HepG2 (cell line): ENCODE measurements around the gene HNRNPUL1.

Source experiments
- CCAR2 ChIP-seq: fragments of 200-400 bp; formaldehyde crosslinking; optimal IDR thresholded peaks from 2 replicates; pipeline ENCODE3; 2018; ENCODE audit warnings: low read depth, mild to moderate bottlenecking, low read length, moderate library complexity
- HOXA7 ChIP-seq: sonication (generic); formaldehyde crosslinking; IDR thresholded peaks from 2 replicates; pipeline ENCODE4 v1.8.1; 2022; ENCODE audit warnings: mild to moderate bottlenecking, missing genetic modification reagents, moderate library complexity
- POLR2AphosphoS5 ChIP-seq: IDR thresholded peaks from 2 replicates; pipeline ENCODE4 v1.6.1; 2012; ENCODE audit warnings: low read depth, low read length
- SMAD1 ChIP-seq: sonication (generic); formaldehyde crosslinking; IDR thresholded peaks from 2 replicates; pipeline ENCODE4 v1.4.0; 2020; ENCODE audit warnings: missing genetic modification reagents, low read depth, mild to moderate bottlenecking, borderline replicate concordance
- SP1 ChIP-seq, 2 experiments: fragments of 450-650 bp in 1 of 2; sonication (generic) in 1 of 2; formaldehyde crosslinking in 1 of 2; IDR thresholded peaks; 2 replicates each; pipeline versions ENCODE4 v1.4.0 to v1.6.1; 2016 to 2020; ENCODE audit warnings: missing genetic modification reagents in 1 of 2
- ZNF234 ChIP-seq: sonication (generic); formaldehyde crosslinking; conservative IDR thresholded peaks from 2 replicates; pipeline ENCODE4 v1.5.1; 2020; ENCODE audit warnings: mild to moderate bottlenecking, missing genetic modification reagents
- TF ChIP-seq, protein P1 (sequence below): sonication (generic); formaldehyde crosslinking; IDR thresholded peaks from 2 replicates; pipeline ENCODE4 v1.9.0; 2021; ENCODE audit warnings: missing genetic modification reagents, borderline replicate concordance
- TF ChIP-seq, protein P2 (sequence below): sonication (generic); formaldehyde crosslinking; IDR thresholded peaks from 2 replicates; pipeline ENCODE4 v1.5.0; 2020; ENCODE audit warnings: mild to moderate bottlenecking, missing genetic modification reagents, moderate library complexity
- TF ChIP-seq, protein P3 (sequence below): sonication (generic); formaldehyde crosslinking; IDR thresholded peaks from 2 replicates; pipeline ENCODE4 v1.5.0; 2020; ENCODE audit warnings: missing genetic modification reagents

DNA sequence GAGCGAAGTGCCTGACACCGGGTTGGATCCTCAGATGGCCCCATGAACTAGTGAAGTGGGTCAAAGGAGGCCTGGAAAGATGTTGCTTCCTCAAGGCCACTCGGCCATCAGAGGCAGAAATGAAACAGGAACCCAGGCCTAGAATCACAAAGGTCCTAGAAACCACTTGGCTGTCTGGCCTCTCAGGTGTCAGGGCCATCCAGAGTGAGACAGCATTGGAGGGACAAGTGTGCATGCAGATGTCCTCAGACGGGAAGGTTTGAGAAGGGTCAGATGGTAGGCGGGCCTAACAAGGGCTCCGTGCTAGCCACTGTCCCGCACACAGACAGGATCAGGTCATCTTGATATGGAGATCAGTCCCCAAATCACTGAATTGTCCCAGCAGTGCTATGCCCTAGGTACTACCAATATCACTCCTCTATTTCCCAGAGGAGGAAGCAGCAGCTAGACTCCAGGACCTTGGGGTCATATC is 60.1 kb downstream of the HNRNPUL1 start:
- TF ChIP-seq, protein P1, sequence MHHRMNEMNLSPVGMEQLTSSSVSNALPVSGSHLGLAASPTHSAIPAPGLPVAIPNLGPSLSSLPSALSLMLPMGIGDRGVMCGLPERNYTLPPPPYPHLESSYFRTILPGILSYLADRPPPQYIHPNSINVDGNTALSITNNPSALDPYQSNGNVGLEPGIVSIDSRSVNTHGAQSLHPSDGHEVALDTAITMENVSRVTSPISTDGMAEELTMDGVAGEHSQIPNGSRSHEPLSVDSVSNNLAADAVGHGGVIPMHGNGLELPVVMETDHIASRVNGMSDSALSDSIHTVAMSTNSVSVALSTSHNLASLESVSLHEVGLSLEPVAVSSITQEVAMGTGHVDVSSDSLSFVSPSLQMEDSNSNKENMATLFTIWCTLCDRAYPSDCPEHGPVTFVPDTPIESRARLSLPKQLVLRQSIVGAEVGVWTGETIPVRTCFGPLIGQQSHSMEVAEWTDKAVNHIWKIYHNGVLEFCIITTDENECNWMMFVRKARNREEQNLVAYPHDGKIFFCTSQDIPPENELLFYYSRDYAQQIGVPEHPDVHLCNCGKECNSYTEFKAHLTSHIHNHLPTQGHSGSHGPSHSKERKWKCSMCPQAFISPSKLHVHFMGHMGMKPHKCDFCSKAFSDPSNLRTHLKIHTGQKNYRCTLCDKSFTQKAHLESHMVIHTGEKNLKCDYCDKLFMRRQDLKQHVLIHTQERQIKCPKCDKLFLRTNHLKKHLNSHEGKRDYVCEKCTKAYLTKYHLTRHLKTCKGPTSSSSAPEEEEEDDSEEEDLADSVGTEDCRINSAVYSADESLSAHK (CRISPR knock-in tag): no peak
- TF ChIP-seq, protein P2, sequence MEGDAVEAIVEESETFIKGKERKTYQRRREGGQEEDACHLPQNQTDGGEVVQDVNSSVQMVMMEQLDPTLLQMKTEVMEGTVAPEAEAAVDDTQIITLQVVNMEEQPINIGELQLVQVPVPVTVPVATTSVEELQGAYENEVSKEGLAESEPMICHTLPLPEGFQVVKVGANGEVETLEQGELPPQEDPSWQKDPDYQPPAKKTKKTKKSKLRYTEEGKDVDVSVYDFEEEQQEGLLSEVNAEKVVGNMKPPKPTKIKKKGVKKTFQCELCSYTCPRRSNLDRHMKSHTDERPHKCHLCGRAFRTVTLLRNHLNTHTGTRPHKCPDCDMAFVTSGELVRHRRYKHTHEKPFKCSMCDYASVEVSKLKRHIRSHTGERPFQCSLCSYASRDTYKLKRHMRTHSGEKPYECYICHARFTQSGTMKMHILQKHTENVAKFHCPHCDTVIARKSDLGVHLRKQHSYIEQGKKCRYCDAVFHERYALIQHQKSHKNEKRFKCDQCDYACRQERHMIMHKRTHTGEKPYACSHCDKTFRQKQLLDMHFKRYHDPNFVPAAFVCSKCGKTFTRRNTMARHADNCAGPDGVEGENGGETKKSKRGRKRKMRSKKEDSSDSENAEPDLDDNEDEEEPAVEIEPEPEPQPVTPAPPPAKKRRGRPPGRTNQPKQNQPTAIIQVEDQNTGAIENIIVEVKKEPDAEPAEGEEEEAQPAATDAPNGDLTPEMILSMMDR (CRISPR knock-in tag): no peak
- TF ChIP-seq, protein P3, sequence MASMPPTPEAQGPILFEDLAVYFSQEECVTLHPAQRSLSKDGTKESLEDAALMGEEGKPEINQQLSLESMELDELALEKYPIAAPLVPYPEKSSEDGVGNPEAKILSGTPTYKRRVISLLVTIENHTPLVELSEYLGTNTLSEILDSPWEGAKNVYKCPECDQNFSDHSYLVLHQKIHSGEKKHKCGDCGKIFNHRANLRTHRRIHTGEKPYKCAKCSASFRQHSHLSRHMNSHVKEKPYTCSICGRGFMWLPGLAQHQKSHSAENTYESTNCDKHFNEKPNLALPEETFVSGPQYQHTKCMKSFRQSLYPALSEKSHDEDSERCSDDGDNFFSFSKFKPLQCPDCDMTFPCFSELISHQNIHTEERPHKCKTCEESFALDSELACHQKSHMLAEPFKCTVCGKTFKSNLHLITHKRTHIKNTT (CRISPR knock-in tag): no peak
- no peak for TF ChIP-seq SP1 (IDR thresholded peaks at IDR 0.05)
- no peak for TF ChIP-seq SP1 (CRISPR knock-in tag; IDR thresholded peaks at IDR 0.05)
- TF ChIP-seq ZNF234 (CRISPR knock-in tag): no peak
- TF ChIP-seq SMAD1 (CRISPR knock-in tag): no peak
- TF ChIP-seq POLR2AphosphoS5: no peak
- TF ChIP-seq HOXA7: no peak
- no peak for TF ChIP-seq CCAR2
